ENCODE data around the gene TMEM163.

- TF ChIP-seq GATA2 (IDR thresholded peaks at IDR 0.05; ENCODE audit: low read depth, low read length) (no peak), GATA3 (IDR thresholded peaks at IDR 0.05; ENCODE audit: low read depth, low read length) (no peak)
Observed at GRCh38 chr2:134453476-134453875, 265.3 kb downstream of the TMEM163 start.
